GM12878 (cell line): ENCODE results near the gene COPS3. TPM values are rescaled to one million over a fixed set of nuclear protein-coding genes. Genes with fewer than 3 reads are reported as not detected.

Experiments used
- CEBPZ ChIP-seq: fragments of 150-350 bp; IDR thresholded peaks from 2 replicates; pipeline ENCODE4 v1.6.1; 2016; ENCODE audit warnings: low read depth, low read length
- CTCF ChIP-seq, 3 experiments: IDR thresholded peaks in 2 of 3; conservative IDR thresholded peaks in 1 of 3; 2 replicates each; pipeline ENCODE4 v1.5.1; 2011; ENCODE audit warnings: low read depth in 3 of 3, low read length in 3 of 3, mild to moderate bottlenecking in 3 of 3, control low read depth in 2 of 3, moderate library complexity in 2 of 3, inconsistent platforms in 1 of 3, mixed read lengths in 1 of 3; ENCODE audit not compliant: control insufficient read depth in 2 of 3, insufficient read depth in 1 of 3; ENCODE audit errors: extremely low read depth in 1 of 3
- IRF5 ChIP-seq: fragments of 450-650 bp; IDR thresholded peaks from 2 replicates; pipeline ENCODE4 v1.6.1; 2017; ENCODE audit warnings: borderline replicate concordance
- NKRF ChIP-seq: fragments of 450-650 bp; conservative IDR thresholded peaks from 2 replicates; pipeline ENCODE4 v1.6.1; 2017; ENCODE audit warnings: mild to moderate bottlenecking, moderate library complexity
- NR2C2 ChIP-seq: IDR thresholded peaks from 2 replicates; pipeline ENCODE4 v1.6.1; 2011; ENCODE audit warnings: borderline replicate concordance, low read depth; ENCODE audit not compliant: control insufficient read depth, insufficient read length
- POLR2AphosphoS2 ChIP-seq: IDR thresholded peaks from 2 replicates; pipeline ENCODE4 v1.6.1; 2011; ENCODE audit warnings: low read depth, mild to moderate bottlenecking, low read length, improper control_type of control experiment, moderate library complexity
- POU2F2 ChIP-seq: IDR thresholded peaks from 3 replicates; pipeline ENCODE4 v1.6.1; 2011; ENCODE audit warnings: low read depth, mild to moderate bottlenecking, low read length, borderline replicate concordance
- PRDM15 ChIP-seq: fragments of 450-650 bp; formaldehyde crosslinking; IDR thresholded peaks from 2 replicates; pipeline ENCODE4 v1.4.0; 2020; ENCODE audit warnings: mild to moderate bottlenecking, moderate library complexity
- RAD51 ChIP-seq: fragments of 450-650 bp; IDR thresholded peaks from 2 replicates; pipeline ENCODE4 v1.6.1; 2016; ENCODE audit warnings: moderate library complexity, mild to moderate bottlenecking, inconsistent platforms
- RELB ChIP-seq: fragments of 450-650 bp; IDR thresholded peaks from 2 replicates; pipeline ENCODE4 v1.6.1; 2017; ENCODE audit warnings: low read depth, mild to moderate bottlenecking, moderate library complexity
- STAT3 ChIP-seq: IDR thresholded peaks from 2 replicates; pipeline ENCODE4 v1.6.1; 2011; ENCODE audit warnings: low read depth, low read length, improper control_type of control experiment
- ZNF207 ChIP-seq: fragments of 450-650 bp; IDR thresholded peaks from 2 replicates; pipeline ENCODE4 v1.6.1; 2014; ENCODE audit warnings: antibody characterized with exemption, mild to moderate bottlenecking, borderline replicate concordance
- ZNF274 ChIP-seq: IDR thresholded peaks from one replicate; pipeline ENCODE4 v1.8.0; 2011; ENCODE audit not compliant: insufficient read length, insufficient read depth
- polyA plus RNA-seq, 11 experiments: library from polyadenylated mRNA; depleted of rRNA in 4 of 11; unstranded in 6 of 11; stranded (reverse) in 5 of 11; fragments of >200 nt; fragmentation: Nextera tagmentation in 4 of 11; fragmentation: Illumina TruSeq in 1 of 11; extraction: Ambion mirVana in 4 of 11; extraction: Trizol in 1 of 11; gene quantifications; 1 replicate in 1 of 11; 2 replicates in 10 of 11; pipeline versions ENCODE4 v1.2.1 to v1.2.3, GENCODE V29; 2011 to 2016; ENCODE audit warnings: inconsistent platforms in 2 of 11, missing spikeins in 2 of 11, low read depth in 1 of 11
- total RNA-seq, 4 experiments: library from RNA; depleted of rRNA in 3 of 4; stranded (reverse); fragments of >200 nt in 3 of 4; fragmentation: Illumina TruSeq in 1 of 4; extraction: Trizol in 1 of 4; gene quantifications; 2 replicates each; pipeline versions ENCODE4 v1.2.1 to v1.2.3, GENCODE V29; 2013 to 2021

COPS3 gene
- total and polyA plus RNA-seq, 10 of the 15 experiments (the other 5 are each of a cell fraction or from before 2014, with no cell fraction given): 99.7 to 187 (median 133) TPM

GRCh38 chr17:17237026-17237799, 43.8 kb downstream of the COPS3 start, which contains the start of gene FLCN (continued):
- TF ChIP-seq RELB: peak; percentile 100
- no peak for TF ChIP-seq CEBPZ
- peak; percentile 74; the same call in 2 of the 3 replicates for TF ChIP-seq POU2F2
- TF ChIP-seq RAD51: peak; percentile 99
- TF ChIP-seq NR2C2: no peak
- TF ChIP-seq PRDM15 (CRISPR knock-in tag): peak; percentile 78; the same call in 1 of the 2 replicates
- no peak for TF ChIP-seq CTCF (IDR thresholded peaks at IDR 0.05 in 2 of 3, conservative IDR thresholded peaks at IDR 0.05 in 1 of 3; ENCODE audit: control insufficient read depth in 2 of 3, extremely low read depth in 1 of 3, insufficient read depth in 1 of 3, low read depth in 3 of 3, low read length in 3 of 3)
- peak; percentile 16; the same call in 1 of the 2 replicates for TF ChIP-seq IRF5
- peak; percentile 95; the same call in 1 of the 2 replicates for TF ChIP-seq ZNF207
- TF ChIP-seq NKRF: peak; percentile 87
- no peak for TF ChIP-seq STAT3
- peak; percentile 71; the same call in 1 of the 2 replicates for TF ChIP-seq POLR2AphosphoS2
- no peak for TF ChIP-seq ZNF274
